Astrocyte of the spinal cord (primary cell): Measurements from ENCODE around the gene CAMTA1.

Source experiments
- DNase-seq: peaks from one replicate; pipeline ENCODE4 v3.0.0; 2011; ENCODE audit warnings: low read depth, low spot score
- H3K4me3 ChIP-seq: 2 replicates; pipeline ENCODE4 v1.5.1; 2011; ENCODE audit warnings: low read depth, mild to moderate bottlenecking, low read length, moderate library complexity
- CTCF ChIP-seq: IDR thresholded peaks from 2 replicates; pipeline ENCODE4 v1.5.1; 2012; ENCODE audit warnings: low read depth, mild to moderate bottlenecking, low read length, inconsistent platforms
- in situ Hi-C: cut with HindIII; loops from 2 replicates; pipeline ENCODE4 v1.10.0; 2017; ENCODE audit warnings: low sequenced_read_pairs

Gene CAMTA1

DNA sequence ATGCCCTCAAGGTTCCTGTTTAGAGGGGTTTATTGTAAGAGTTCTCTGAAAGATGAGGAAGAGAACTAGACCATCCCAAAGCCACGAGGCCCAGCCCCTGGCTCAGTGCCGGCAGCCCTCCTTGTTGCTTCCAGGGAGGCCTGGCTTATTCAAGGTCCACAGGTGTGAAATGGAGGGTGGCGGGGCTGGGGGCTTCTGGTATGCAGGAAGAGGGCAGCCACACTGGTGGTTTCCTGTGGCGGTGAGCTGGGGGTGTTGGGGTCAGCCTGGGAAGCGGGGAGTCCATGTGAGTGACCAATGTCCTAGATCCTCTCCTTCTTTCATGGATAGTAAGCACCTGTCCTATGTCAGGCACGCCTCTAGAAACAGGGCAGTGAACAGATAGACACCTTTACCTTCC lies 138.2 kb downstream of the CAMTA1 start:
- no peak for DNase-seq
- H3K4me3 ChIP-seq, result no peak overlapping the region
- no peak for TF ChIP-seq CTCF
- in situ Hi-C loops, result no loop called here

GRCh38 chr1:6923955-6924881 lies 139.0 kb downstream of the CAMTA1 start:
- in situ Hi-C loops, result no loop called here
- DNase-seq, result no peak
- no peak for TF ChIP-seq CTCF
- H3K4me3 ChIP-seq, result no peak overlapping the region

- TF ChIP-seq CTCF, result no peak
- H3K4me3 ChIP-seq, result no peak overlapping the region
- in situ Hi-C loops, result no loop called here
- no peak for DNase-seq
Observed at GRCh38 chr1:6924891-6925290, 139.6 kb downstream of the CAMTA1 start.

DNA sequence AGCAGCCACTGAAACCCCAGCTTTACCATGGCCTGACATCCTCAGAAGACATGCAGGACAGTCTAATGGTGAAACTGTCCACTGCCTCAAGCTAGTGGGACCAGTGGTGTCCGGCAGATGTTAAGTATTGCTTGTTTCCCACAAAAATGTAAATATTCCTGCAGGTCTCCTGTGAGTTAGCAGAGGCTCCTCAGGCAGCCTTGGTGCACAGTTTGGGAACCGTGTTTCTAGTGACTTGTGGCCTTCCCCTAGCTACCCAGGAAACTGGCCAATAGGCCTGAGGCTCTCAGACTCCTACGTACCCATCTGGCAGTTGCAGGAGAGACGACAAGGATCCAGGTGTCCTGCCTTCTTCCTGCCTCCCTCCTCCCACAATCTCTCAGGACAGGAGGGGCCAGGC lies 142.4 kb downstream of the CAMTA1 start:
- in situ Hi-C loops, result no loop called here
- TF ChIP-seq CTCF, result no peak
- no peak overlapping the region for H3K4me3 ChIP-seq
- DNase-seq, result no peak

DNA sequence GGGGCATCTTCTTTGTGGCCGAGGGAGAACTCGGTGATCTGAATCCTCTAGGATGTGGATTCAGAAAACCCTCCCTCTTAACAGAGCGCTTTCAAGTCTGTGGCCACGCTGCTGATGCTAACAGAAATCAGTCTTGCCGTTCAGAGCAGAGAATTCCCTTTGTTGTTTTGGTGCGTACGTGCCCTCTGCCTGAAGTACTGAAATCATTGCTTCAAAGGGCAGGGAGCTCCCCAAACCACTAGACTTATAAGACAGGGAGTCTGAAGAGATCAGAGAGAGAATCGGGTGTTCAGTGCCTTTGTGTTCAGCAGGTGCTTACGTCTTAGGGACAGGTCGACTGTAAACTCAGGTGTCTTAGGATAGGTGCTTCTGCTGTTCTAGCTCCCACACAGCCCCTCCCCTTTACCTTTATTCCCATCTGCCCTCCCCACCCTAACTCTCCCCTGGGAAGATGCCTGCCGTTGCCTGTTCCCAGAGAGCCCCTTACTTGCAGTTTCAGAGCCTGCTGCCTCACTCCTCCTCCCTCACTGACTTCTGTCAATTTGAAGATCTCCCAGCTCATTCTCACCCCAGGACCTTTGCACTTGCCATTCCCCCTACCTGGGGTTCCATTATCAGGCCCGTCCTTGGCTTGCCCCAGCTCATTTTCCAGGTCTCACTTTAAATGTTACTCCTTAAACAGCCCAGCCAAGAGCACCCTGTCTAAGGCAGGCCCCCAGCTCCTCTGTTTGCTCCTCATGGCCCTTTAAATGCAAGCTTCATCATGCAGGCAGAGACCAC lies 143.0 kb downstream of the CAMTA1 start:
- DNase-seq, result no peak
- TF ChIP-seq CTCF, result no peak
- no peak overlapping the region for H3K4me3 ChIP-seq
- in situ Hi-C loops, result no loop called here

DNA sequence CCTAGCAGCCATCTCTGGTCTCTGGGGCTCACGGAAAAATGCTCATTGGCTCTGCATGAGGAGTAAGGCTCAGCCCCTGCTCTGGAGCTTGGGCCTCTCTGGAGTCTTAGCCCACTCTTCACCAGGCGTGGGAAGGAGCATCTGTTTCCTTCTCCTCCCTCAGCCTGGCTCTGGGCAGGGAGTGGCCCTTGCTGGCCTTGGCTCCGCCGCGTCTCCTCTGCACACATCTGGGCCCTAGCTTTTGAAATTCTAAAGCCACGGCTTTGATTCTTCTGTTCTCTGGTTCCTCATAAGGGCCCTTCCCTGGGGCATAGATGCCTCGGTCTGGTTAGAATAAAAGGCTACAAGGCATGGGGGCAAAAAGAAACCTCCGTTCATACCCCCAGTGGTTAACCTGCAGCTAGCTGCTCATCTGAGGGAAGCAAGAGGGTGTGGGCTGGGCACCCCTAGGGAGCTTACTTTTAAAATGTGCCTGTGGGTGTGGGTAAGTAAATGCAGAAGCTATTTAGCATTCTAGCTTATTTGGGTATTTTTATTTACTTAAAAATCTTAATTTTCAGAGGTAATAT lies 145.6 kb downstream of the CAMTA1 start:
- in situ Hi-C loops, result no loop called here
- no peak overlapping the region for H3K4me3 ChIP-seq
- no peak for TF ChIP-seq CTCF
- no peak for DNase-seq
